Measurements from ENCODE around the gene PRKAG2. TPM values are rescaled to one million over a fixed set of nuclear protein-coding genes. Genes with fewer than 3 reads are reported as not detected.

Gene PRKAG2
- total RNA-seq, 2 donors from 2014 or later: 21.6 to 31.7 TPM

GRCh38 chr7:151858456-151858855 lies 18.5 kb downstream of the PRKAG2 start:
- H3K27me3 Mint-ChIP-seq: no peaks in the 10 kb centered on the region
- H3K9me3 Mint-ChIP-seq: no peaks in the 10 kb centered on the region
- ATAC-seq (replicated peaks): no peak
- no peak overlapping the region for H3K27ac Mint-ChIP-seq
- H3K4me1 Mint-ChIP-seq: peaks cover 6% of the 10 kb centered on the region
- no peak overlapping the region for H3K4me3 Mint-ChIP-seq
- no peaks in the 10 kb centered on the region for H3K36me3 Mint-ChIP-seq (ENCODE audit: low read depth)

GRCh38 chr7:151857866-151858450 lies 19.0 kb downstream of the PRKAG2 start:
- Mint-ChIP-seq H3K27me3 (no peaks in the 10 kb centered on the region), H3K36me3 (ENCODE audit: low read depth) (no peaks in the 10 kb centered on the region), H3K4me3 (no peak overlapping the region), H3K9me3 (no peaks in the 10 kb centered on the region), H3K27ac (no peak overlapping the region), H3K4me1 (peaks cover 6% of the 10 kb centered on the region)
- ATAC-seq (replicated peaks): no peak

GRCh38 chr7:151857412-151857811 lies 19.5 kb downstream of the PRKAG2 start:
- H3K9me3 Mint-ChIP-seq: no peaks in the 10 kb centered on the region
- H3K27ac Mint-ChIP-seq: no peak overlapping the region
- ATAC-seq (replicated peaks): peak; percentile 67
- H3K4me3 Mint-ChIP-seq: no peak overlapping the region
- H3K4me1 Mint-ChIP-seq: peaks cover 6% of the 10 kb centered on the region
- no peaks in the 10 kb centered on the region for H3K27me3 Mint-ChIP-seq
- no peaks in the 10 kb centered on the region for H3K36me3 Mint-ChIP-seq (ENCODE audit: low read depth)

GRCh38 chr7:151856516-151856915 lies 20.4 kb downstream of the PRKAG2 start:
- no peaks in the 10 kb centered on the region for H3K36me3 Mint-ChIP-seq (ENCODE audit: low read depth)
- H3K4me1 Mint-ChIP-seq: peaks cover 10% of the 10 kb centered on the region
- no peak overlapping the region for H3K27ac Mint-ChIP-seq
- ATAC-seq (replicated peaks): no peak
- no peaks in the 10 kb centered on the region for H3K9me3 Mint-ChIP-seq
- H3K4me3 Mint-ChIP-seq: no peak overlapping the region
- H3K27me3 Mint-ChIP-seq: no peaks in the 10 kb centered on the region

GRCh38 chr7:151856098-151856497 lies 20.8 kb downstream of the PRKAG2 start:
- H3K4me3 Mint-ChIP-seq: no peak overlapping the region

GRCh38 chr7:151854720-151855071 lies 22.2 kb downstream of the PRKAG2 start:
- no peak overlapping the region for H3K4me3 Mint-ChIP-seq
- no peak for ATAC-seq (replicated peaks)
- no peaks in the 10 kb centered on the region for H3K27me3 Mint-ChIP-seq
- H3K4me1 Mint-ChIP-seq: peaks cover 17% of the 10 kb centered on the region
- no peak overlapping the region for H3K27ac Mint-ChIP-seq
- no peaks in the 10 kb centered on the region for H3K36me3 Mint-ChIP-seq (ENCODE audit: low read depth)
- no peaks in the 10 kb centered on the region for H3K9me3 Mint-ChIP-seq

More at GRCh38 chr7:151856098-151856497, 20.8 kb downstream of the PRKAG2 start:
- Mint-ChIP-seq H3K27ac (no peak overlapping the region), H3K27me3 (no peaks in the 10 kb centered on the region), H3K36me3 (ENCODE audit: low read depth) (no peaks in the 10 kb centered on the region), H3K9me3 (no peaks in the 10 kb centered on the region), H3K4me1 (peaks cover 12% of the 10 kb centered on the region)
- ATAC-seq (replicated peaks): no peak

- Mint-ChIP-seq H3K4me3 (no peak overlapping the region), H3K27ac (no peak overlapping the region), H3K9me3 (no peaks in the 10 kb centered on the region), H3K36me3 (ENCODE audit: low read depth) (no peaks in the 10 kb centered on the region), H3K4me1 (peaks cover 17% of the 10 kb centered on the region), H3K27me3 (no peaks in the 10 kb centered on the region)
- ATAC-seq (replicated peaks): no peak
Measured at GRCh38 chr7:151853896-151854719, 22.8 kb downstream of the PRKAG2 start.

- ATAC-seq (replicated peaks): no peak
- Mint-ChIP-seq H3K4me3 (peak overlapping the region; percentile 90), H3K4me1 (peaks cover 17% of the 10 kb centered on the region), H3K36me3 (ENCODE audit: low read depth) (no peaks in the 10 kb centered on the region), H3K27ac (peak overlapping the region; percentile 96), H3K27me3 (no peaks in the 10 kb centered on the region), H3K9me3 (no peaks in the 10 kb centered on the region)
Measured at GRCh38 chr7:151852486-151853396, 24.2 kb downstream of the PRKAG2 start.

- Mint-ChIP-seq H3K27ac (peak overlapping the region; percentile 96), H3K4me1 (peaks cover 15% of the 10 kb centered on the region), H3K36me3 (ENCODE audit: low read depth) (no peaks in the 10 kb centered on the region), H3K4me3 (peak overlapping the region; percentile 90), H3K27me3 (no peaks in the 10 kb centered on the region), H3K9me3 (no peaks in the 10 kb centered on the region)
- ATAC-seq (replicated peaks): peak; percentile 53
Measured at GRCh38 chr7:151851782-151852181, 25.1 kb downstream of the PRKAG2 start.

- H3K27ac Mint-ChIP-seq: peak overlapping the region; percentile 96
- H3K4me3 Mint-ChIP-seq: peak overlapping the region; percentile 90
- H3K4me1 Mint-ChIP-seq: peaks cover 11% of the 10 kb centered on the region
- H3K9me3 Mint-ChIP-seq: no peaks in the 10 kb centered on the region
- H3K36me3 Mint-ChIP-seq (ENCODE audit: low read depth): no peaks in the 10 kb centered on the region
- peak; percentile 91 for ATAC-seq (replicated peaks)
- H3K27me3 Mint-ChIP-seq: no peaks in the 10 kb centered on the region
Measured at GRCh38 chr7:151851145-151851751, 25.7 kb downstream of the PRKAG2 start.

GRCh38 chr7:151850491-151851124 lies 26.3 kb downstream of the PRKAG2 start:
- Mint-ChIP-seq H3K27me3 (no peaks in the 10 kb centered on the region), H3K9me3 (no peaks in the 10 kb centered on the region), H3K4me1 (peaks cover 11% of the 10 kb centered on the region), H3K36me3 (ENCODE audit: low read depth) (no peaks in the 10 kb centered on the region), H3K27ac (peak overlapping the region; percentile 96), H3K4me3 (peak overlapping the region; percentile 90)
- ATAC-seq (replicated peaks): no peak

GRCh38 chr7:151849879-151850260 lies 27.0 kb downstream of the PRKAG2 start:
- no peak overlapping the region for H3K4me3 Mint-ChIP-seq
- no peak for ATAC-seq (replicated peaks)
- H3K27me3 Mint-ChIP-seq: no peaks in the 10 kb centered on the region
- H3K9me3 Mint-ChIP-seq: no peaks in the 10 kb centered on the region
- peaks cover 11% of the 10 kb centered on the region for H3K4me1 Mint-ChIP-seq
- H3K27ac Mint-ChIP-seq: no peak overlapping the region
- no peaks in the 10 kb centered on the region for H3K36me3 Mint-ChIP-seq (ENCODE audit: low read depth)

- Mint-ChIP-seq H3K4me1 (peaks cover 11% of the 10 kb centered on the region), H3K27ac (no peak overlapping the region), H3K36me3 (ENCODE audit: low read depth) (no peaks in the 10 kb centered on the region), H3K9me3 (no peaks in the 10 kb centered on the region), H3K27me3 (no peaks in the 10 kb centered on the region), H3K4me3 (no peak overlapping the region)
- no peak for ATAC-seq (replicated peaks)
Measured at GRCh38 chr7:151849008-151849878, 27.7 kb downstream of the PRKAG2 start.
